A549 (cell line): Measurements from ENCODE around the gene JAKMIP2. TPM values are rescaled to one million over a fixed set of nuclear protein-coding genes. Genes with fewer than 3 reads are reported as not detected.
"Not testable (repeated sequence)": the region's sequence is repeated elsewhere in the genome, so short reads cannot be mapped to it uniquely, and the experiment has no call there.

Source experiments
- ATAC-seq, 2 experiments: fragments of 200-7000 bp in 1 of 2; fragments of >200 bp in 1 of 2; cut with Nextera tagmentation in 1 of 2; cut with Tn5 transposase in 1 of 2; 3 replicates each; pipeline versions ENCODE4 v1.8.0 to v1.9.1; 2018 to 2020; ENCODE audit warnings: mild to moderate bottlenecking in 1 of 2, moderate library complexity in 1 of 2
- CTCF ChIA-PET: fragments of 300-600 bp; sonication (Branson Sonifier 250); formaldehyde crosslinking; extraction: SDS; loops from one replicate; lab custom pipeline; 2021; ENCODE audit warnings: antibody characterized with exemption, inconsistent platforms; lab: Yijun Ruan, JAX
- POLR2A ChIA-PET: fragments of 350-600 bp; formaldehyde crosslinking; extraction: SDS; loops from one replicate; lab custom pipeline; 2021; ENCODE audit warnings: antibody characterized with exemption, inconsistent platforms; lab: Yijun Ruan, JAX
- DNase-seq, 2 experiments: peaks; one replicate each; pipeline versions ENCODE4 v3.0.0 to v3.0.0-alpha.2; 2011 to 2016; ENCODE audit warnings: low read depth in 1 of 2, low spot score in 1 of 2
- FAIRE-seq: peaks from 2 replicates; lab custom pipeline; 2011; peaks lifted over from hg19 to GRCh38; lab: Jason Lieb, UNC
- H3K27ac ChIP-seq, 2 experiments: fragments of >200 bp; sonication (Bioruptor Twin); formaldehyde crosslinking; 3 replicates each; pipeline ENCODE4 v1.5.1; 2016 to 2017
- H3K4me1 ChIP-seq: fragments of >200 bp; sonication (Bioruptor Twin); formaldehyde crosslinking; 3 replicates; pipeline ENCODE4 v1.6.1; 2016
- H3K4me2 ChIP-seq: fragments of >200 bp; sonication (Bioruptor Twin); formaldehyde crosslinking; 3 replicates; pipeline ENCODE4 v1.6.1; 2016
- H3K4me3 ChIP-seq: fragments of >200 bp; sonication (Bioruptor Twin); formaldehyde crosslinking; 3 replicates; pipeline ENCODE4 v1.5.1; 2016
- H3K9me3 ChIP-seq: fragments of >200 bp; sonication (Bioruptor Twin); formaldehyde crosslinking; 3 replicates; pipeline ENCODE4 v1.6.1; 2016
- CHD2 ChIP-seq: fragments of 150-350 bp; IDR thresholded peaks from 2 replicates; pipeline ENCODE4 v1.6.1; 2014; ENCODE audit warnings: low read length; ENCODE audit not compliant: partially characterized antibody
- FOSB ChIP-seq: fragments of 250-450 bp; sonication (Bioruptor Pico); IDR thresholded peaks from 2 replicates; pipeline ENCODE4 v1.5.0; 2020; ENCODE audit warnings: mild to moderate bottlenecking, moderate library complexity
- JUNB ChIP-seq: fragments of >200 bp; sonication (Bioruptor Twin); formaldehyde crosslinking; IDR thresholded peaks from 2 replicates; pipeline ENCODE4 v1.6.1; 2016
- MAZ ChIP-seq: fragments of 150-350 bp; IDR thresholded peaks from 2 replicates; pipeline ENCODE4 v1.6.1; 2014; ENCODE audit warnings: antibody characterized with exemption, low read depth, low read length, borderline replicate concordance
- MYC ChIP-seq: IDR thresholded peaks from 2 replicates; pipeline ENCODE4 v1.6.1; 2012; ENCODE audit warnings: mild to moderate bottlenecking, inconsistent platforms, low read length, improper control_type of control experiment, borderline replicate concordance
- NPAS2 ChIP-seq: fragments of 250-450 bp; sonication (Bioruptor Pico); IDR thresholded peaks from 2 replicates; pipeline ENCODE4 v1.8.0; 2022; ENCODE audit warnings: mild to moderate bottlenecking, moderate library complexity, borderline replicate concordance
- NR3C1 ChIP-seq: fragments of >200 bp; sonication (Bioruptor Twin); formaldehyde crosslinking; IDR thresholded peaks from 3 replicates; pipeline ENCODE4 v1.6.1; 2017
- PHF8 ChIP-seq: fragments of 200-600 bp; sonication (generic); IDR thresholded peaks from 2 replicates; pipeline ENCODE4 v1.6.1; 2016; ENCODE audit warnings: low read depth, mild to moderate bottlenecking, antibody characterized with exemption, moderate library complexity, borderline replicate concordance
- RARB ChIP-seq: fragments of 250-450 bp; sonication (Bioruptor Pico); IDR thresholded peaks from 2 replicates; pipeline ENCODE4 v1.8.0; 2021; ENCODE audit warnings: mild to moderate bottlenecking, moderate library complexity
- RCOR1 ChIP-seq: fragments of 150-350 bp; IDR thresholded peaks from 2 replicates; pipeline ENCODE4 v1.6.1; 2014; ENCODE audit warnings: antibody characterized with exemption, low read length, low read depth
- RFX5 ChIP-seq: fragments of 450-650 bp; IDR thresholded peaks from 2 replicates; pipeline ENCODE4 v1.7.1; 2014; ENCODE audit warnings: antibody characterized with exemption, mild to moderate bottlenecking, moderate library complexity
- RNF2 ChIP-seq: fragments of 200-600 bp; sonication (generic); IDR thresholded peaks from 2 replicates; pipeline ENCODE4 v1.6.1; 2016; ENCODE audit warnings: low read depth, mild to moderate bottlenecking, antibody characterized with exemption, moderate library complexity, borderline replicate concordance
- SMC3 ChIP-seq: fragments of >200 bp; sonication (Bioruptor Twin); formaldehyde crosslinking; IDR thresholded peaks from 3 replicates; pipeline ENCODE4 v1.6.1; 2018; ENCODE audit warnings: inconsistent platforms
- TFCP2L1 ChIP-seq: fragments of 250-450 bp; sonication (Bioruptor Pico); IDR thresholded peaks from 2 replicates; pipeline ENCODE4 v1.5.0; 2021; ENCODE audit warnings: mild to moderate bottlenecking
- TP53 ChIP-seq: fragments of 250-450 bp; sonication (Bioruptor Pico); IDR thresholded peaks from 2 replicates; pipeline ENCODE4 v1.5.0; 2021; ENCODE audit warnings: mild to moderate bottlenecking, moderate library complexity
- ZNF302 ChIP-seq: fragments of 250-450 bp; sonication (Bioruptor Pico); IDR thresholded peaks from 2 replicates; pipeline ENCODE4 v1.9.0; 2021; ENCODE audit warnings: inconsistent platforms, mild to moderate bottlenecking, moderate library complexity
- WGBS: methylation state at CpG from one replicate; pipeline ENCODE4 v1.1.6; 2017; ENCODE audit errors: missing lambda C conversion rate; 5-methylcytosine and 5-hydroxymethylcytosine counted together
- polyA plus RNA-seq, 4 experiments: library from polyadenylated mRNA; depleted of rRNA in 3 of 4; stranded (reverse); fragments of >200 nt; fragmentation: RNase III in 1 of 4; extraction: RNeasy Plus Mini Kit Qiagen cat#74134 plus additional on column Dnase treatment in 1 of 4; gene quantifications; 2 replicates in 3 of 4; 3 replicates in 1 of 4; pipeline ENCODE4 v1.2.3, GENCODE V29; 2011 to 2017
- TF ChIP-seq, protein P1 (sequence below): fragments of 250-450 bp; sonication (Bioruptor Pico); IDR thresholded peaks from 2 replicates; pipeline ENCODE4 v1.5.0; 2020; ENCODE audit warnings: low read depth, mild to moderate bottlenecking, moderate library complexity
- TF ChIP-seq, protein P2 (sequence below): IDR thresholded peaks from 2 replicates; pipeline ENCODE4 v1.6.1; 2012; ENCODE audit warnings: low read depth, borderline replicate concordance
- TF ChIP-seq, protein P3 (sequence below): fragments of >200 bp; sonication (Bioruptor Twin); formaldehyde crosslinking; IDR thresholded peaks from 2 replicates; pipeline ENCODE4 v1.6.1; 2016
- TF ChIP-seq, protein P4 (sequence below): fragments of >200 bp; sonication (Bioruptor Twin); formaldehyde crosslinking; IDR thresholded peaks from 3 replicates; pipeline ENCODE4 v1.6.1; 2016
- TF ChIP-seq, protein P5 (sequence below): fragments of >200 bp; sonication (Bioruptor Twin); formaldehyde crosslinking; IDR thresholded peaks from 3 replicates; pipeline ENCODE4 v1.5.1; 2016

Gene JAKMIP2
- polyA plus RNA-seq, 2 of the 4 experiments (the other 2 are of a cell fraction), result 0.01 TPM; not detected in 1

DNA sequence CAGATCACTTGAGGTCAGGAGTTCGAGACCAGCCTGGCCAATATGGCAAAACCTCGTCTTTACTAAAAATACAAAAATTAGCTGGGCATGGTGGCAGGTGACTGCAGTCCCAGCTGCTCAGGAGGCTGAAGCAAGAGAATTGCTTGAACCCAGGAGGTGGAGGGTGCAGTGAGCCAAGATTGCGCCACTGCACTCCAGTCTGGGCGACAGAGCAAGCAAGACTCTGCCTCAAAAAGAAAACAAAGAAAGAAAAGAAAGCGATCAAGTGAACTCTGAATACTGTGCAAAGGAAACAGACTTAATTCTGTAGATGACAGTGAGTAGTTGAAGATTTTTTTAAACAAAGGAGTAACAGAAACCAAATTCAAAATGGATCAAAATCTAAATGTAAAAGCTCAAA lies 228.7 kb downstream of the JAKMIP2 start:
- CTCF ChIA-PET, result interaction anchor here (0.8 to 2.6 kb wide), 4 partner anchors 25 to 99 kb away, joined by 3 to 12 read pairs (median 4); no protein-coding TSS in a partner anchor
- H3K4me3 ChIP-seq, DNase-seq, FAIRE-seq, H3K4me1 ChIP-seq, H3K27ac ChIP-seq, POLR2A ChIA-PET, H3K4me2 ChIP-seq, H3K9me3 ChIP-seq, ATAC-seq: not testable (repeated sequence)
- 58% methylated on average over 5 of the region's 5 CpGs for WGBS

DNA sequence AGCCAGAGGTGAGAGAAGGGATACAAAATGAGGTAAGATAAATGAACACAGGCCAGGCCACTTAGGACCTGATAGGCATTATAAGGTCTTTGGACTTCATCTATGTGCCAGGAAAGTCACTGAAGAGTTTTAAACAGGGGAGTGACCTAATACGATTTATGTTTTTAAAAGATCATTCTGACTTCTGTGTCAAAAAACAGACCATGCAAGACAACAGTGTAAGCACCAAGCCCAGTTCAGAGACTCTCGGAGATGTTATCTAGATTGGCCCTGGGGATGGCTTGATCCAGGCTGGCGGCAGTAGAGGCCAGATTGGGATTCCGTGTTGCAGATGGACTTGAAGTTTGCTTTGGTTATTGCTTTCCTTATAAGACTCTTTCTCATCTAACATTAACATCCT lies 229.6 kb downstream of the JAKMIP2 start:
- POLR2A ChIA-PET, result no interaction called here
- Histone ChIP-seq H3K27ac (no peak overlapping the region), H3K4me3 (no peak overlapping the region), H3K4me1 (no peaks in the 10 kb centered on the region), H3K4me2 (no peak overlapping the region), H3K9me3 (no peaks in the 10 kb centered on the region)
- CTCF ChIA-PET, result interaction anchor here (2.6 kb wide), 1 partner anchor 25 kb away, joined by 12 read pairs; no protein-coding TSS in a partner anchor
- DNase-seq (no peak), ATAC-seq (no peak), FAIRE-seq (no peak)
- TF ChIP-seq MAZ, result no peak
- no peak for TF ChIP-seq SMC3
- no peak for TF ChIP-seq RNF2
- no peak for TF ChIP-seq PHF8
- no peak for TF ChIP-seq CHD2
- no peak for TF ChIP-seq TP53
- no peak for TF ChIP-seq NR3C1
- TF ChIP-seq, protein P1, sequence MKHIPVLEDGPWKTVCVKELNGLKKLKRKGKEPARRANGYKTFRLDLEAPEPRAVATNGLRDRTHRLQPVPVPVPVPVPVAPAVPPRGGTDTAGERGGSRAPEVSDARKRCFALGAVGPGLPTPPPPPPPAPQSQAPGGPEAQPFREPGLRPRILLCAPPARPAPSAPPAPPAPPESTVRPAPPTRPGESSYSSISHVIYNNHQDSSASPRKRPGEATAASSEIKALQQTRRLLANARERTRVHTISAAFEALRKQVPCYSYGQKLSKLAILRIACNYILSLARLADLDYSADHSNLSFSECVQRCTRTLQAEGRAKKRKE (CRISPR knock-in tag), result no peak
- TF ChIP-seq, protein P2, sequence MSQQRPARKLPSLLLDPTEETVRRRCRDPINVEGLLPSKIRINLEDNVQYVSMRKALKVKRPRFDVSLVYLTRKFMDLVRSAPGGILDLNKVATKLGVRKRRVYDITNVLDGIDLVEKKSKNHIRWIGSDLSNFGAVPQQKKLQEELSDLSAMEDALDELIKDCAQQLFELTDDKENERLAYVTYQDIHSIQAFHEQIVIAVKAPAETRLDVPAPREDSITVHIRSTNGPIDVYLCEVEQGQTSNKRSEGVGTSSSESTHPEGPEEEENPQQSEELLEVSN, result no peak
- TF ChIP-seq MYC, result no peak
- TF ChIP-seq FOSB, result no peak
- no peak for TF ChIP-seq NPAS2 (CRISPR knock-in tag)
- 70% methylated on average over 4 of the region's 4 CpGs for WGBS

DNA sequence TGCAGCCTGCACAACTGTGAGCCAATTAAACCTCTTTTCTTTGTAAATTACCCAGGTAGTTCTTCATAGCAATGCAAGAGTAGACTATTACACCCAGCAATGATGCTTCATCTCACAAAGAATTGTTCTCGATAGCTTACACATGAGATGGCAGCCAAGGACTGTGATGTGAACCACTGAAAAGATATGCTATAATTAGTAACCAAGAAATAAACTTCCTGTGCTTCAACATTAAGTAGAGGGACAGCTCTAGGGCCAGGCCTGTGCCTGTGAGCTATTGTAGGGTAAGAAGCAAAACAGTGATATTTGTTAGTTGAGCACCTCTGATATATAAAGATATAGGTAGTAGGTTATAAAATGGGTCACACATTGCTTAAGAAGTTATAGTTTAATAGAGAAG lies 230.9 kb downstream of the JAKMIP2 start:
- Histone ChIP-seq H3K4me2 (no peak overlapping the region), H3K9me3 (no peaks in the 10 kb centered on the region), H3K27ac (no peak overlapping the region), H3K4me1 (no peaks in the 10 kb centered on the region), H3K4me3 (no peak overlapping the region)
- 52% methylated on average over 1 of the region's 1 CpG for WGBS
- ChIA-PET CTCF (interaction anchor here (0.6 to 1.0 kb wide), 3 partner anchors 8 to 317 kb away, joined by 3 read pairs; no protein-coding TSS in a partner anchor), POLR2A (no interaction called here)
- TF ChIP-seq, protein P3, sequence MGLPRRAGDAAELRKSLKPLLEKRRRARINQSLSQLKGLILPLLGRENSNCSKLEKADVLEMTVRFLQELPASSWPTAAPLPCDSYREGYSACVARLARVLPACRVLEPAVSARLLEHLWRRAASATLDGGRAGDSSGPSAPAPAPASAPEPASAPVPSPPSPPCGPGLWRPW, result no peak
- TF ChIP-seq ZNF302 (CRISPR knock-in tag), result no peak
- no peak for TF ChIP-seq RCOR1
- TF ChIP-seq, protein P4, sequence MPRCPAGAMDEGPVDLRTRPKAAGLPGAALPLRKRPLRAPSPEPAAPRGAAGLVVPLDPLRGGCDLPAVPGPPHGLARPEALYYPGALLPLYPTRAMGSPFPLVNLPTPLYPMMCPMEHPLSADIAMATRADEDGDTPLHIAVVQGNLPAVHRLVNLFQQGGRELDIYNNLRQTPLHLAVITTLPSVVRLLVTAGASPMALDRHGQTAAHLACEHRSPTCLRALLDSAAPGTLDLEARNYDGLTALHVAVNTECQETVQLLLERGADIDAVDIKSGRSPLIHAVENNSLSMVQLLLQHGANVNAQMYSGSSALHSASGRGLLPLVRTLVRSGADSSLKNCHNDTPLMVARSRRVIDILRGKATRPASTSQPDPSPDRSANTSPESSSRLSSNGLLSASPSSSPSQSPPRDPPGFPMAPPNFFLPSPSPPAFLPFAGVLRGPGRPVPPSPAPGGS, result no peak
- no peak for TF ChIP-seq TFCP2L1 (CRISPR knock-in tag)
- no peak for TF ChIP-seq RFX5
- TF ChIP-seq, protein P5, sequence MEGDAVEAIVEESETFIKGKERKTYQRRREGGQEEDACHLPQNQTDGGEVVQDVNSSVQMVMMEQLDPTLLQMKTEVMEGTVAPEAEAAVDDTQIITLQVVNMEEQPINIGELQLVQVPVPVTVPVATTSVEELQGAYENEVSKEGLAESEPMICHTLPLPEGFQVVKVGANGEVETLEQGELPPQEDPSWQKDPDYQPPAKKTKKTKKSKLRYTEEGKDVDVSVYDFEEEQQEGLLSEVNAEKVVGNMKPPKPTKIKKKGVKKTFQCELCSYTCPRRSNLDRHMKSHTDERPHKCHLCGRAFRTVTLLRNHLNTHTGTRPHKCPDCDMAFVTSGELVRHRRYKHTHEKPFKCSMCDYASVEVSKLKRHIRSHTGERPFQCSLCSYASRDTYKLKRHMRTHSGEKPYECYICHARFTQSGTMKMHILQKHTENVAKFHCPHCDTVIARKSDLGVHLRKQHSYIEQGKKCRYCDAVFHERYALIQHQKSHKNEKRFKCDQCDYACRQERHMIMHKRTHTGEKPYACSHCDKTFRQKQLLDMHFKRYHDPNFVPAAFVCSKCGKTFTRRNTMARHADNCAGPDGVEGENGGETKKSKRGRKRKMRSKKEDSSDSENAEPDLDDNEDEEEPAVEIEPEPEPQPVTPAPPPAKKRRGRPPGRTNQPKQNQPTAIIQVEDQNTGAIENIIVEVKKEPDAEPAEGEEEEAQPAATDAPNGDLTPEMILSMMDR, result no peak
- TF ChIP-seq NR3C1, result no peak
- no peak for TF ChIP-seq JUNB
- no peak for TF ChIP-seq RARB (CRISPR knock-in tag)
- no peak for ATAC-seq
- no peak for FAIRE-seq
- DNase-seq, result no peak
